SIG-M5 treated with dmso at 0.1 percent for 504 hours (cell line): ENCODE measurements around the gene FRY.

Source experiments
- DNase-seq: peaks from one replicate; lab custom pipeline; 2025; ENCODE audit not compliant: unreplicated experiment; lab: John Stamatoyannopoulos, UW

FRY gene

GRCh38 chr13:32016119-32016518 lies 15.5 kb upstream of the FRY start:
- DNase-seq: no peak

- no peak for DNase-seq
These were observed 14.9 kb upstream of the FRY start for GRCh38 chr13:32016631-32017030.

- DNase-seq: peak; percentile 57
These were observed 14.1 kb upstream of the FRY start for GRCh38 chr13:32017474-32017873.

GRCh38 chr13:32019612-32020233 lies 11.9 kb upstream of the FRY start:
- peak; percentile 81 for DNase-seq

GRCh38 chr13:32021785-32022184 lies 9.8 kb upstream of the FRY start:
- no peak for DNase-seq

GRCh38 chr13:32022311-32022710 lies 9.3 kb upstream of the FRY start:
- DNase-seq: no peak

GRCh38 chr13:32023096-32023495 lies 8.5 kb upstream of the FRY start:
- DNase-seq: no peak

- DNase-seq: peak; percentile 25
These were observed 7.9 kb upstream of the FRY start for GRCh38 chr13:32023698-32024097.

GRCh38 chr13:32024750-32025149 lies 6.8 kb upstream of the FRY start:
- DNase-seq: no peak

GRCh38 chr13:32025730-32026129 lies 5.8 kb upstream of the FRY start:
- DNase-seq: no peak

GRCh38 chr13:32026623-32027022 lies 5.0 kb upstream of the FRY start:
- DNase-seq: no peak

- no peak for DNase-seq
These were observed 2.9 kb upstream of the FRY start for GRCh38 chr13:32028711-32029110.

- no peak for DNase-seq
These were observed 1.9 kb upstream of the FRY start for GRCh38 chr13:32029684-32030083.

GRCh38 chr13:32031815-32032370 lies 319 bp downstream of the FRY start:
- DNase-seq: no peak

- no peak for DNase-seq
These were observed 1.2 kb downstream of the FRY start for GRCh38 chr13:32032759-32033158.

GRCh38 chr13:32033744-32034143 lies 2.2 kb downstream of the FRY start:
- DNase-seq: peak; percentile 17

GRCh38 chr13:32035716-32036115 lies 4.1 kb downstream of the FRY start:
- DNase-seq: peak; percentile 39

- peak; percentile 78 for DNase-seq
These were observed 4.6 kb downstream of the FRY start for GRCh38 chr13:32036126-32036695.

- DNase-seq: no peak
These were observed 5.2 kb downstream of the FRY start for GRCh38 chr13:32036757-32037156.

GRCh38 chr13:32037471-32037870 lies 5.9 kb downstream of the FRY start:
- no peak for DNase-seq

GRCh38 chr13:32038343-32038742 lies 6.8 kb downstream of the FRY start:
- no peak for DNase-seq

GRCh38 chr13:32039056-32039455 lies 7.5 kb downstream of the FRY start:
- DNase-seq: no peak

GRCh38 chr13:32039528-32039927 lies 8.0 kb downstream of the FRY start:
- no peak for DNase-seq
